ENCODE measurements around the gene RNF157. TPM values are rescaled to one million over a fixed set of nuclear protein-coding genes. Genes with fewer than 3 reads are reported as not detected.

The RNF157 gene
- total and polyA plus RNA-seq, 10 of the 15 experiments (the other 5 are each of a cell fraction or from before 2014, with no cell fraction given): 1.4 to 15.9 (median 9.6) TPM

DNA sequence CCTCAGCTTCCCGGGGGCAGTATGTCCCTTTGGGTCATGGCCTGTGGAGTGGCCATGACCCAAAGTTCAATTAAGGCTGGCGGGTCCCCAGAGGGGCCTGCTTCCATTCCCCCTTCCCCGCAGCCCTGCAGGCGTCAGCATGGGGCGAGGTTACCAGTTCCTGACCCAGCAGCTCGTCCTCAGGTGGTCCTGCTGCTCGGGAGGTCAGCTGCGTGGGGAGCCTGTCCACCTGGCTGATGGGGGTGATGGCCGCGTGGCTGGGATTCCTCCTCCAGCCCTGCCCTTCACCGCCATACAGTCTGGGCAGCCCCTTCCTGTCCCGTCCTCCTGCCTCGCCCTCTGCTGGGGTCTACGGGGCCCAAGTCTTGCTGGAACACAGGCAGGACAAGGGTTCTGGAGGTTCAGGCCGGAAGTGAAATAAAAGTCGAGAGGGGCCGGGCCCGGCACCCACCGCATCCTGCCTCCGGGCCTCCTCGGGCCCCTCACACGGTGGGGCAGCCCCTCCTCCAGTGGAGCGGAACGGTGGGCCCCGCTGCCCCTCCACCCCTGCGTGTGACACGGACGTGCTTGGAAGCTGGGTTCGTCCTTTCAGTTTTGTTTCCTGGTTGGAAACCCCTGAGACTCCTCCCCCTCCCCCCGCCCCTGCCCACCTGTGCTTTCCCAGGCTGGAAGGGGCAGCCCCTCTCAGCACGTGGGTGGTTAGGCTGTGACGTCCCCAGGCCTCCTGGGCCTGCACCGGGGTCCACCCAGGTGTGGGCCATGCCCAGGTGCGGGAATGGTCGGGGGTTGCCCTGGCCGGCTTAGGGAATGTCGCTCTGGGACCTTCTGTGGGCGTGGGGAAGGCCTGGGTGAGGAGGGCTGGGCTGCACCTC lies 31.6 kb upstream of the RNF157 start:
- FAIRE-seq: peak; percentile 86
- TF ChIP-seq EED (IDR thresholded peaks at IDR 0.05; ENCODE audit: low read depth) (peak; percentile 74; the same call in 1 of the 2 replicates), RAD21 (IDR thresholded peaks at IDR 0.05; ENCODE audit: insufficient read depth, low read depth, low read length) (0 out of 2 replicates have a peak, but pooled peaks have one; percentile 14), JUND (IDR thresholded peaks at IDR 0.05; ENCODE audit: low read depth, low read length) (no peak), CHD2 (IDR thresholded peaks at IDR 0.05; ENCODE audit: borderline replicate concordance, low read depth, low read length) (peak; percentile 90), CBX3 (IDR thresholded peaks at IDR 0.05; ENCODE audit: borderline replicate concordance, low read depth) (no peak), JUNB (IDR thresholded peaks at IDR 0.05) (0 out of 2 replicates have a peak, but pooled peaks have one; percentile 20), NR2C1 (IDR thresholded peaks at IDR 0.05) (peak; percentile 80), MTA3 (IDR thresholded peaks at IDR 0.05; ENCODE audit: borderline replicate concordance, low read length) (no peak), NFYB (IDR thresholded peaks at IDR 0.05; ENCODE audit: insufficient read depth, low read depth, low read length) (no peak), BHLHE40 (IDR thresholded peaks at IDR 0.05; ENCODE audit: borderline replicate concordance in 1 of 2, low read depth in 2 of 2, low read length in 1 of 2) (peak; percentile 93 to 95), RELA (IDR thresholded peaks at IDR 0.05; ENCODE audit: borderline replicate concordance, partially characterized antibody) (peak; percentile 87), ZSCAN29 (IDR thresholded peaks at IDR 0.05) (no peak), SMAD5 (IDR thresholded peaks at IDR 0.05; ENCODE audit: low read depth) (peak; percentile 84), HCFC1 (IDR thresholded peaks at IDR 0.05; ENCODE audit: low read length) (no peak; the same call in none of the 2 replicates)
- TF ChIP-seq, protein P1, sequence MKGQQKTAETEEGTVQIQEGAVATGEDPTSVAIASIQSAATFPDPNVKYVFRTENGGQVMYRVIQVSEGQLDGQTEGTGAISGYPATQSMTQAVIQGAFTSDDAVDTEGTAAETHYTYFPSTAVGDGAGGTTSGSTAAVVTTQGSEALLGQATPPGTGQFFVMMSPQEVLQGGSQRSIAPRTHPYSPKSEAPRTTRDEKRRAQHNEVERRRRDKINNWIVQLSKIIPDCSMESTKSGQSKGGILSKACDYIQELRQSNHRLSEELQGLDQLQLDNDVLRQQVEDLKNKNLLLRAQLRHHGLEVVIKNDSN (IDR thresholded peaks at IDR 0.05; ENCODE audit: borderline replicate concordance, extremely low read length, insufficient read depth, low read depth, low read length): peak; percentile 79
- TF ChIP-seq, protein P2, sequence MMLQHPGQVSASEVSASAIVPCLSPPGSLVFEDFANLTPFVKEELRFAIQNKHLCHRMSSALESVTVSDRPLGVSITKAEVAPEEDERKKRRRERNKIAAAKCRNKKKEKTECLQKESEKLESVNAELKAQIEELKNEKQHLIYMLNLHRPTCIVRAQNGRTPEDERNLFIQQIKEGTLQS (IDR thresholded peaks at IDR 0.05; ENCODE audit: borderline replicate concordance, extremely low read depth, low read depth, low read length): no peak
- TF ChIP-seq, protein P3, sequence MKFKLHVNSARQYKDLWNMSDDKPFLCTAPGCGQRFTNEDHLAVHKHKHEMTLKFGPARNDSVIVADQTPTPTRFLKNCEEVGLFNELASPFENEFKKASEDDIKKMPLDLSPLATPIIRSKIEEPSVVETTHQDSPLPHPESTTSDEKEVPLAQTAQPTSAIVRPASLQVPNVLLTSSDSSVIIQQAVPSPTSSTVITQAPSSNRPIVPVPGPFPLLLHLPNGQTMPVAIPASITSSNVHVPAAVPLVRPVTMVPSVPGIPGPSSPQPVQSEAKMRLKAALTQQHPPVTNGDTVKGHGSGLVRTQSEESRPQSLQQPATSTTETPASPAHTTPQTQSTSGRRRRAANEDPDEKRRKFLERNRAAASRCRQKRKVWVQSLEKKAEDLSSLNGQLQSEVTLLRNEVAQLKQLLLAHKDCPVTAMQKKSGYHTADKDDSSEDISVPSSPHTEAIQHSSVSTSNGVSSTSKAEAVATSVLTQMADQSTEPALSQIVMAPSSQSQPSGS (IDR thresholded peaks at IDR 0.05; ENCODE audit: low read length): no peak
- TF ChIP-seq, protein P4, sequence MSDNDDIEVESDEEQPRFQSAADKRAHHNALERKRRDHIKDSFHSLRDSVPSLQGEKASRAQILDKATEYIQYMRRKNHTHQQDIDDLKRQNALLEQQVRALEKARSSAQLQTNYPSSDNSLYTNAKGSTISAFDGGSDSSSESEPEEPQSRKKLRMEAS (IDR thresholded peaks at IDR 0.05; ENCODE audit: low read depth, low read length): peak; percentile 85

More for the DNA sequence above, 31.6 kb upstream of the RNF157 start:
- peak overlapping the region; percentile 85 for H3K4me3 ChIP-seq
- H3K9me3 ChIP-seq (replicated peaks; ENCODE audit: control insufficient read depth, insufficient read depth, low read length): no peaks in the 10 kb centered on the region
- H3K36me3 ChIP-seq (ENCODE audit: control insufficient read depth in 2 of 2, insufficient read depth in 2 of 2, low read length in 1 of 2): no peaks in the 10 kb centered on the region; a peak in 1 of 4 replicates
- peak overlapping the region; percentile 99 for H3K27ac ChIP-seq (ENCODE audit: control insufficient read depth, insufficient read depth)
- H3K4me2 ChIP-seq (ENCODE audit: control insufficient read depth, insufficient read depth): peak overlapping the region; percentile 99
- H3K4me1 ChIP-seq (ENCODE audit: control insufficient read depth, insufficient read depth, low read length): peaks cover 48% of the 10 kb centered on the region
- peaks cover 54% of the 10 kb centered on the region for H3K79me2 ChIP-seq (ENCODE audit: control insufficient read depth, insufficient read depth, low read length)
- POLR2A ChIA-PET: interaction anchor here (0.6 to 17.9 kb wide), 8 partner anchors 10 to 1584 kb away, joined by 3 to 427 read pairs (median 5); partner anchors contain the start of genes RNF157 and UBALD2
- intact Hi-C loops (cut with micrococcal nuclease; ENCODE audit: unreplicated experiment) (no loop called here), in situ Hi-C loops (cut with MboI) (loop anchor here (25.0 kb wide), 2 partner anchors 1190 to 1890 kb away; partner anchors contain the start of gene SYNGR2)
- WGBS (ENCODE audit: insufficient coverage, insufficient replicate concordance, low lambda C conversion rate, missing lambda C conversion rate): 2% methylated on average over 35 of the region's 38 CpGs
- H3K27me3 ChIP-seq (replicated peaks in 1 of 2; ENCODE audit: control insufficient read depth in 2 of 2, insufficient read depth in 2 of 2, low read length in 1 of 2): no peaks in the 10 kb centered on the region
- SMC1A ChIA-PET (ENCODE audit: uncharacterized antibody, unreplicated experiment): interaction anchor here (0.8 to 10.2 kb wide), 15 partner anchors 9 to 168 kb away, joined by 3 to 152 read pairs (median 6); partner anchors contain the start of genes EXOC7 and UBALD2
- CTCF ChIA-PET: interaction anchor here (0.8 to 10.6 kb wide), 13 partner anchors 8 to 258 kb away, joined by 3 to 160 read pairs (median 4); no protein-coding TSS in a partner anchor
- H4K20me1 ChIP-seq (ENCODE audit: control insufficient read depth, insufficient read depth): no peaks in the 10 kb centered on the region
- DNase-seq (ENCODE audit: low read depth, low spot score): peak; percentile 91
- BruUV-seq (replicated peaks): TSS peak; percentile 83
- peak overlapping the region; percentile 99 for H3K9ac ChIP-seq (ENCODE audit: control insufficient read depth, insufficient read depth, low read length)
- peak; percentile 66 for ATAC-seq
- peak overlapping the region; percentile 30 for H2AFZ ChIP-seq (ENCODE audit: control insufficient read depth, low read depth, low read length)
- RAD21 ChIA-PET (ENCODE audit: unreplicated experiment): interaction anchor here (0.9 to 18.5 kb wide), 8 partner anchors 9 to 148 kb away, joined by 3 to 419 read pairs (median 32); partner anchors contain the start of gene UBALD2

Data from GM12878 (cell line).